HG03135 (cell line): ENCODE results near the gene MRPL39.
A peak's percentile ranks its signal among the peaks of the same experiment; 100 is the strongest.
"Not testable (repeated sequence)": the region's sequence is repeated elsewhere in the genome, so short reads cannot be mapped to it uniquely, and the experiment has no call there.

Experiments used
- ATAC-seq: cut with Tn5 transposase; IDR thresholded peaks from one replicate; pipeline ENCODE4 v1.9.1; 2021; ENCODE audit warnings: mild to moderate bottlenecking, moderate library complexity; ENCODE audit not compliant: unreplicated experiment

Gene MRPL39

GRCh38 chr21:25607151-25608043 lies at the start of gene MRPL39:
MRPL39 (minus strand) TSS chr21:25607481; CDS start chr21:25607475, 6 bp downstream.
- peak; percentile 94 for ATAC-seq

- no peak for ATAC-seq
These were observed 49.1 kb upstream of the MRPL39 start for GRCh38 chr21:25656412-25656811.

- ATAC-seq, result no peak
These were observed 41.9 kb upstream of the MRPL39 start for GRCh38 chr21:25649146-25649545.

- no peak for ATAC-seq
These were observed 40.4 kb upstream of the MRPL39 start for GRCh38 chr21:25647647-25648046.

GRCh38 chr21:25646474-25646873 lies 39.2 kb upstream of the MRPL39 start:
- ATAC-seq, result no peak

GRCh38 chr21:25643486-25643885 lies 36.2 kb upstream of the MRPL39 start:
- no peak for ATAC-seq

- no peak for ATAC-seq
These were observed 33.6 kb upstream of the MRPL39 start for GRCh38 chr21:25640943-25641292.

- ATAC-seq, result peak; percentile 34
These were observed 33.1 kb upstream of the MRPL39 start for GRCh38 chr21:25640202-25640942.

- ATAC-seq, result peak; percentile 67
These were observed 32.4 kb upstream of the MRPL39 start for GRCh38 chr21:25639551-25640201.

- peak; percentile 41 for ATAC-seq
These were observed 31.6 kb upstream of the MRPL39 start, which contains the start of gene JAM2 for GRCh38 chr21:25638660-25639550. JAM2 (plus strand) TSS chr21:25639258; CDS start chr21:25639822, 564 bp downstream.

GRCh38 chr21:25637851-25638659 lies 30.8 kb upstream of the MRPL39 start:
- no peak for ATAC-seq

- no peak for ATAC-seq
These were observed 29.4 kb upstream of the MRPL39 start for GRCh38 chr21:25636727-25637126.

- no peak for ATAC-seq
These were observed 28.0 kb upstream of the MRPL39 start for GRCh38 chr21:25635310-25635709.

GRCh38 chr21:25632296-25632695 lies 25.0 kb upstream of the MRPL39 start:
- no peak for ATAC-seq

- no peak for ATAC-seq
These were observed 19.5 kb upstream of the MRPL39 start for GRCh38 chr21:25626757-25627156.

GRCh38 chr21:25625776-25626555 lies 18.7 kb upstream of the MRPL39 start:
- not testable (repeated sequence) for ATAC-seq

GRCh38 chr21:25625036-25625435 lies 17.8 kb upstream of the MRPL39 start:
- ATAC-seq, result no peak

- ATAC-seq, result no peak
These were observed 17.2 kb upstream of the MRPL39 start for GRCh38 chr21:25624511-25624910.

GRCh38 chr21:25619198-25619597 lies 11.9 kb upstream of the MRPL39 start:
- ATAC-seq, result no peak
